ENCODE data around the gene ZCCHC2.

The ZCCHC2 gene

DNA sequence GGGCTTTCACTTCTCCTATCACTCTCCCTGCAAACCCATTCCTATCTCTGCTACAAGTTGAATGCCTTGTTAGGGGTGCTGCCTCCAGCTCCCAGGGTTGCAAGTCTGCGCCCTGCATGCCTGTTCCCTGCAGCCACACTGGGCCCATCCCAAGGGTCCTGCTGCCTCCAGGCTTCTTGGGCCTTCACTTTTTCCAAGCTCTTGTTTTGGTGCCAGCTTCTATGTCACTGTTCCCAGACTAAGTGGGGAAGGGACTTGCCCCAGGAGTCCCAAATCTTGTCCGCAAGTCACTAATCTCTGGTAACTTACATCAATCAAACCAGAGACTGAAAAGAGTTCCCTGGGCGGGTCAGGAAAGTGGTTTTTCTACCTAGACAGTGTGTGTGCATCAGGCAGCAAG, 65.4 kb downstream of the ZCCHC2 start:
- TF ChIP-seq, protein P1, sequence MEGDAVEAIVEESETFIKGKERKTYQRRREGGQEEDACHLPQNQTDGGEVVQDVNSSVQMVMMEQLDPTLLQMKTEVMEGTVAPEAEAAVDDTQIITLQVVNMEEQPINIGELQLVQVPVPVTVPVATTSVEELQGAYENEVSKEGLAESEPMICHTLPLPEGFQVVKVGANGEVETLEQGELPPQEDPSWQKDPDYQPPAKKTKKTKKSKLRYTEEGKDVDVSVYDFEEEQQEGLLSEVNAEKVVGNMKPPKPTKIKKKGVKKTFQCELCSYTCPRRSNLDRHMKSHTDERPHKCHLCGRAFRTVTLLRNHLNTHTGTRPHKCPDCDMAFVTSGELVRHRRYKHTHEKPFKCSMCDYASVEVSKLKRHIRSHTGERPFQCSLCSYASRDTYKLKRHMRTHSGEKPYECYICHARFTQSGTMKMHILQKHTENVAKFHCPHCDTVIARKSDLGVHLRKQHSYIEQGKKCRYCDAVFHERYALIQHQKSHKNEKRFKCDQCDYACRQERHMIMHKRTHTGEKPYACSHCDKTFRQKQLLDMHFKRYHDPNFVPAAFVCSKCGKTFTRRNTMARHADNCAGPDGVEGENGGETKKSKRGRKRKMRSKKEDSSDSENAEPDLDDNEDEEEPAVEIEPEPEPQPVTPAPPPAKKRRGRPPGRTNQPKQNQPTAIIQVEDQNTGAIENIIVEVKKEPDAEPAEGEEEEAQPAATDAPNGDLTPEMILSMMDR (conservative IDR thresholded peaks at IDR 0.05), result no peak
- H3K27ac ChIP-seq, result no peak overlapping the region

DNA sequence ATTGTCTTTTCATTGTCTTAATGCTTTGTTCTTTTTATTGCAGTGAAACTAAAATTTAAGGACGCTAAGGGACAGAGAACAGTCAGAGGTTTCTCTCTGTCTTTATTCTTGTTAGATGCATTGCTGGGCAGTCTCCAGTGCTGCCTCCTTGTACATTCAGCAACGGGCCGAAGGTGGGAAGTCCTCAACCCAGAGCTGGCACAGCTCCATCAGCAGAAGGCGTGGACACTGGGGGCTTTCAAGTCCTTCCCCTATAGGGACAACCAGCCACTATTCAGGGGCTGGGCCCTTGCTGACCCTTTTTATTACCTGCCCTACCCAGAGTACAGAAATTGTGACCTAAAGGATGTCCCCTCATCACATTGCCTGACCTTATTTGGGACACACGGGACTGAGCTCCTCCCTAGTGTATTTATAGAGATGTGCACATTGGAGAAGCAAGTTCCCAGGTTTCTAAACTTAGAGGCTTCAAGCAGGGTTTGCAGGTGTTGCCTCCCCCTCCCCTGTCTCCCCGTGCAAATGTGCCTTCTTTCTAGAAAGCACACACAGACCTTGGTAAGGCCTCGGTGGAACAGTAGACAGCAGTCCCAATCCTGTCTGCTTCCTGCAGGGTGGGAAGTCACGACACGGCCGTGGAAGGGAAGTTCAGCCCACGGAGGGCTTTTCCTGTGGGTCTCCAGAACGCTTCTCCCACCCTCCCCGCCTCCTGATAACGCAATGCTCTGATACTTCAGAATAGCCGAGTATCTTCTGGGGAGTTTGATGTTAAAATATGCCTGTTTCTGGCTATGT, 68.2 kb downstream of the ZCCHC2 start:
- TF ChIP-seq, protein P1 (conservative IDR thresholded peaks at IDR 0.05), result no peak

DNA sequence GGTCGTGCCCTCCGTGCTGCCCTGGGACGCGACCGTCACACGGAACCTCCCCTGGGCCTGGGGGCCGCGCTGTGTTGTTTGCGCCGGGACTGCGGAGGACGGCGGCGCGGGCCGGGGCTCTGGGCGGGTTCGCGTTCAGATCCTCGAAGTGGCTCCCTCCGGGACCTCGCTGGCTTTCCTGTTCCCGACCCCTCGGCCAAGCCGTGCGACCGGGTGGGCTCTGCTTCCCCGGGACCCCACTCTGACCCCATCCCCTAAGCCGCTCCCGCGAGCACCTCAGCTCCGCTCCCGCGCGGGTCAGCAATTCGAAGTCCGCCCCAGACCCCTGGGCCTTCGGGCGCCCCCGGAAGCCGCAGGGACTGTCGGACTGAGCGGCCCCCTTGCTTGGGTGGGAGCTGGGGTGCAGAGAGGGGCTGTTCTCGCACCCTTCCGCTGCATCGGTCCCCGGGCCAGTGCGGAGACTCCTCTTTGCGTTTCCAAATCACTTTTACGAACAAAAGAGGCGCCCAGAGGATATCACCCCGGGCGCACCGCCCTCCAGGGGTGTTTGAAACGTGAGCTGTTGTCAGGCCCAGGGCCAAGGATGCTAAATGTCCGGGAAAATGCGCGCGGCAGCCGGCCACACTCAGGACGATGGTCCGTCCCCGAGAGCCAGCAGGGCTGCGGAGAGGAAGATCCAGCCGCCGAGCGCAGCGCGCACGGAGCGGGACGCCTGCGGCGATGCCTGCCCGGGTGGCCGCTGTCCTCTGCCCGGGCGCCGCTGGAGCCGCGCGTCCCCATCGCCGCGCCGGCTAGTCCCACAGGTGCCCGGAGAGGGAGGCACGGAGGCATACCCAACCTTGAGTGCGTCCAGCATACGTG, 73.5 kb downstream of the ZCCHC2 start:
- TF ChIP-seq, protein P1 (conservative IDR thresholded peaks at IDR 0.05), result no peak; the same call in 1 of the 2 replicates
- H3K27ac ChIP-seq, result no peak overlapping the region

More for the DNA sequence above, 68.2 kb downstream of the ZCCHC2 start:
- no peak overlapping the region for H3K27ac ChIP-seq

DNA sequence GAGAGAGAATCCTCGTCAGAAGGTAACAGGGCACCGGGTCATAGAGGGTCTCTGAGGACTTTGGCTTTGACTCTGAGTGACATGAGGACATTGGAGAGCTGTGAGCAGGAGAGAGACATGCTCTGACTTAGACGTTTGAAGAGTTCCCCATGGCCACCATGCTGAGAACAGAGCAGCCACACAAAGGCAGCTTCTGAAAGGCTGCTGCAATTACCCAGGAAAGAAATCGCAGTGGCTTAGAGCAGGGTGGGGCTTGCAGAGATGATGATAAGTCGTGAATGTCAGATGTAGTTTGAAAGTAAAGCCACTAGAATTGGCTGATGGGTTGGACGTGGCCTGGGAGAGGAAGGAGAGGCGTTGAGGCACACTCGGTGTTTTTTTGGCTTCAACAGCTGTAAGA, 79.0 kb downstream of the ZCCHC2 start:
- H3K27ac ChIP-seq, result no peak overlapping the region
- TF ChIP-seq, protein P1 (conservative IDR thresholded peaks at IDR 0.05), result no peak

DNA sequence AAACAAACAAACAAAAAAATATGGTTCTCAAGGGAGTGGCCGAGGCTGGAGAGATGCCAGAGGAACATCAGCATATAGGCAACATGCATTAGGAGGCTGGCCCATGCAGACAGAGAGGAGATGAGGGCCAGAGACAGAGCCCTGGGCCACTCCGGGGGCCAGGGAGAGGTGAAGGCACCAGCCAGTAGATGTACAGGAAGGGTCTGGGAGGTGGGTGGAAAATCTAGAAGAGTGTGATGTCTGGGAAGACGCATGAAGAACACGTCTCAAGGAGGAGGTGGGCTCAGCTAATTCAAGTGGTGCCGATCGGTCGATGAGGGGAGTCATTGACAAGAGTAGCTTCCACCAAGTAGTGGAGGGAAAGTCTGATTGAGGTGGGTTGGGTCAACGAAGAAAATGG, 79.9 kb downstream of the ZCCHC2 start:
- no peak overlapping the region for H3K27ac ChIP-seq
- TF ChIP-seq, protein P1 (conservative IDR thresholded peaks at IDR 0.05), result no peak

DNA sequence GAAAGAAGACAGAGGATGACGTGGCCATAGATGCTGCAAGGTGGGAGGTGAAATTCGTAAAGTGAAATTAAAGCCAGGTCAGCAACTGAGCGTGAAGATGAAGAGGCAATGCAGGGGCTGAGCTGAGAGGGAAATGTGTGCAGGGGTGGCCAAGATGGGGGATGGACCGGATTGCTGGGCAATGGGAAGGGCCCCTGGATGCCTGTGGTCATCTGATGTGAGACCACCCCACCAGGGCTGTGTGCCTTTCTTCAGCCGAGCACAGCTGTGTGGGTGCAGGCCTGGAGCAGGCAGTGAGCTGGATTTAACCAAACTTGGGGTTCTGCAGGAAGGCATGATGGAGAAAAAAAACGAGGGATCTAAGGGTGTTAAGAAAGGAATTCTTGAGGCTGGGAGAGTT, 80.4 kb downstream of the ZCCHC2 start:
- H3K27ac ChIP-seq, result no peak overlapping the region
- TF ChIP-seq, protein P1 (conservative IDR thresholded peaks at IDR 0.05), result no peak

DNA sequence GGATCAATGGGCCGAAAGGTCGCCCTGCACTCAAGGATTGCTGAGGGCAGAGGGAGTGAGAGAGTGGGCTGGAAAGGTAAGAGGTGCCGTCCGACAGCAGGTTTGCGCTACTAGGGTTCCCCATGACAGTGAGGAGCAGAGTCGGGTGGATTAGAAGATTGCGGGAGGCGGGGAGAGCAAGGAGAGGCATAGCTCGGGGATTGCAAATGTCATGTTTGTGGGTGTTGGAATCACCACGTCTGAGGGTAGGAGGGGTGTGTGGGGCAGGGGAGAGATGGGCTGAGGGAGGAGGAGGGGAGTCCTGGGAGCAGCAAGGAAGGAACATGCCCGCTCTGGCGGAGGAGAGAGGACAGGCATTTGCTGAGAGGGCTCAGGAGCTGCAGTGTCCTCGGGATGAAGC, 81.2 kb downstream of the ZCCHC2 start:
- H3K27ac ChIP-seq, result no peak overlapping the region
- TF ChIP-seq, protein P1 (conservative IDR thresholded peaks at IDR 0.05), result no peak

Measured in VCaP (cell line).